ENCODE measurements around the gene ST3GAL4.

ST3GAL4 gene

DNA sequence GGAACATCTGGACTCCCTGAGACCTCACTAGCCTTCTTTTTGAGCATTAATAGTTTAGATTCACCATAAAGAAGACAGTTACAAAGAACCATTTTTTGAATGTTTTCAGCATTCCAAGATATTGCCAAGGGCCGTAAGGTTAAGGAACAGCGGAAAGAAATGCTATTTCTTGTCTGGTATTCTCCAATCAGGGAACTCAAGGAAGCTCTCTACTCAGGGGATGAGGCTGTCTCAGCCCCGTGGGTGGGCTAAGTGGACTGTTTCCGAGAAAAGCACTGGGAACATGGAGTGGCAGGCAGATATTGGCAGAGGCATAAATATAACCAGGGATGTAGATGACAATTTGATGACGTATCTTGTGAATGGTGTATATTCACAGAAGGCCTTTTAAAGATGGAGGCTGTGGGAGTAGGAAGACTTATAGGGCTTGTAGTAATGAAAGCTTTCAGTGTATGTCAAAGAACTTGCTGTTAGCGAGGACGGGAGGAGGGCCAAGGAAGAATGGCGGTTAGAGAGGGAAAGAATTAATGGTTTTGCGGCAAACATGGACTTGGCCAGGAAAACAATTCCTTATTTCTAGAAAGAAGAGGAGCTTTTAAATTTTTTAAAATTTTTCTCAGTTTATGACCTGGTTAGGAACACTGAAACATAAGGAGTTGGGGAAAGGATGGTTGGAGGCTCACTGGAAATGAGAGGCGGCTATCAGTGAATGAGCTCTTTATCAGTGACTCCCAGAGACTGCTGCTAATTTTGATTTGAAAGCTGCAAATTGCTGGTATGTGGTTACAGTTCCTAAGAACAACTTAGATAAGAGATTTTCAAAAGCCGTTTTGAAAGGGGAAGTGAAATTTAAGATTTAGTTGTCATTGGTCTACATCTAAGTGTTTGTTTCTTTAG lies 64.6 kb downstream of the ST3GAL4 start:
- no peak for TF ChIP-seq YY1 (IDR thresholded peaks at IDR 0.05; ENCODE audit: low read depth)
- TF ChIP-seq TCF12 (IDR thresholded peaks at IDR 0.05; ENCODE audit: low read depth) = no peak
- no peak for TF ChIP-seq TAF1 (IDR thresholded peaks at IDR 0.05; ENCODE audit: low read depth)
- no peak for TF ChIP-seq ZBTB7A (IDR thresholded peaks at IDR 0.05; ENCODE audit: low read depth)

DNA sequence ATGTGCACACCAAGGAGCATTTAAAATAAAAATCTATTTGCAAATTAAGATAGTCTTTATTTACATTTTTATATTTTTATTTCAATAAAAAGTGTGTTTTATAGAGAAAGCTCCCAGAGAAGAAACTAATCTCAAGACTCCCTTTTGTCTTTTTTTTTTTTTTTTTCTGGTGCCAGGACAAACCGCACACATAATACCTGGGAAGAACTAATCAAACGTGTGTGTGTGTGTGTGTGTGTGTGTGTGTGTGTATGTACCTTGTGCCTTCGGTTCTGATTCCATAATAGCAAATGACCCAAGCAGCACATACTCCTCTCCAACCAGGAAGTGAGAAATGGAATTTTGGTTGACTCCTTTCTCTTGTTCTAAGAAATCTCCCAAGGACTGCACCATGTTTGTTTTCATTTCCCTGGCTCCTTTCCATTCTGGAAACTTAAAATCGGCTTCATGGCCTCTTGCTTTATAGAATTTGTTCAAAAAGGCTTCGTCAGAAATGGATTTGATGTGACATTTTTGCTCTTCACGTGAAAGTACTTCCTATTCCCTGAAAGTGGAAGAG lies 65.3 kb downstream of the ST3GAL4 start:
- TF ChIP-seq TAF1 (IDR thresholded peaks at IDR 0.05; ENCODE audit: low read depth) = no peak
- TF ChIP-seq, protein P1, sequence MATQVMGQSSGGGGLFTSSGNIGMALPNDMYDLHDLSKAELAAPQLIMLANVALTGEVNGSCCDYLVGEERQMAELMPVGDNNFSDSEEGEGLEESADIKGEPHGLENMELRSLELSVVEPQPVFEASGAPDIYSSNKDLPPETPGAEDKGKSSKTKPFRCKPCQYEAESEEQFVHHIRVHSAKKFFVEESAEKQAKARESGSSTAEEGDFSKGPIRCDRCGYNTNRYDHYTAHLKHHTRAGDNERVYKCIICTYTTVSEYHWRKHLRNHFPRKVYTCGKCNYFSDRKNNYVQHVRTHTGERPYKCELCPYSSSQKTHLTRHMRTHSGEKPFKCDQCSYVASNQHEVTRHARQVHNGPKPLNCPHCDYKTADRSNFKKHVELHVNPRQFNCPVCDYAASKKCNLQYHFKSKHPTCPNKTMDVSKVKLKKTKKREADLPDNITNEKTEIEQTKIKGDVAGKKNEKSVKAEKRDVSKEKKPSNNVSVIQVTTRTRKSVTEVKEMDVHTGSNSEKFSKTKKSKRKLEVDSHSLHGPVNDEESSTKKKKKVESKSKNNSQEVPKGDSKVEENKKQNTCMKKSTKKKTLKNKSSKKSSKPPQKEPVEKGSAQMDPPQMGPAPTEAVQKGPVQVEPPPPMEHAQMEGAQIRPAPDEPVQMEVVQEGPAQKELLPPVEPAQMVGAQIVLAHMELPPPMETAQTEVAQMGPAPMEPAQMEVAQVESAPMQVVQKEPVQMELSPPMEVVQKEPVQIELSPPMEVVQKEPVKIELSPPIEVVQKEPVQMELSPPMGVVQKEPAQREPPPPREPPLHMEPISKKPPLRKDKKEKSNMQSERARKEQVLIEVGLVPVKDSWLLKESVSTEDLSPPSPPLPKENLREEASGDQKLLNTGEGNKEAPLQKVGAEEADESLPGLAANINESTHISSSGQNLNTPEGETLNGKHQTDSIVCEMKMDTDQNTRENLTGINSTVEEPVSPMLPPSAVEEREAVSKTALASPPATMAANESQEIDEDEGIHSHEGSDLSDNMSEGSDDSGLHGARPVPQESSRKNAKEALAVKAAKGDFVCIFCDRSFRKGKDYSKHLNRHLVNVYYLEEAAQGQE (IDR thresholded peaks at IDR 0.05; ENCODE audit: low read depth) = no peak
- no peak for TF ChIP-seq CEBPB (IDR thresholded peaks at IDR 0.05)
- TF ChIP-seq, protein P2, sequence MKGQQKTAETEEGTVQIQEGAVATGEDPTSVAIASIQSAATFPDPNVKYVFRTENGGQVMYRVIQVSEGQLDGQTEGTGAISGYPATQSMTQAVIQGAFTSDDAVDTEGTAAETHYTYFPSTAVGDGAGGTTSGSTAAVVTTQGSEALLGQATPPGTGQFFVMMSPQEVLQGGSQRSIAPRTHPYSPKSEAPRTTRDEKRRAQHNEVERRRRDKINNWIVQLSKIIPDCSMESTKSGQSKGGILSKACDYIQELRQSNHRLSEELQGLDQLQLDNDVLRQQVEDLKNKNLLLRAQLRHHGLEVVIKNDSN (IDR thresholded peaks at IDR 0.05) = no peak
- no peak for TF ChIP-seq RAD21 (IDR thresholded peaks at IDR 0.05; ENCODE audit: low read depth)
- no peak for TF ChIP-seq TCF12 (IDR thresholded peaks at IDR 0.05; ENCODE audit: low read depth)
- TF ChIP-seq EGR1 (IDR thresholded peaks at IDR 0.05) = no peak
- TF ChIP-seq NFIC (IDR thresholded peaks at IDR 0.05) = no peak
- no peak for TF ChIP-seq CREB1 (IDR thresholded peaks at IDR 0.05; ENCODE audit: low read depth)
- no peak for TF ChIP-seq YY1 (IDR thresholded peaks at IDR 0.05; ENCODE audit: low read depth)
- TF ChIP-seq FOXM1 (IDR thresholded peaks at IDR 0.05; ENCODE audit: borderline replicate concordance, low read depth) = no peak
- TF ChIP-seq, protein P3, sequence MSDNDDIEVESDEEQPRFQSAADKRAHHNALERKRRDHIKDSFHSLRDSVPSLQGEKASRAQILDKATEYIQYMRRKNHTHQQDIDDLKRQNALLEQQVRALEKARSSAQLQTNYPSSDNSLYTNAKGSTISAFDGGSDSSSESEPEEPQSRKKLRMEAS (IDR thresholded peaks at IDR 0.05) = no peak
- no peak for TF ChIP-seq TEAD4 (IDR thresholded peaks at IDR 0.05)
- no peak for TF ChIP-seq EP300 (IDR thresholded peaks at IDR 0.05; ENCODE audit: borderline replicate concordance)
- TF ChIP-seq ZBTB7A (IDR thresholded peaks at IDR 0.05; ENCODE audit: low read depth) = no peak

DNA sequence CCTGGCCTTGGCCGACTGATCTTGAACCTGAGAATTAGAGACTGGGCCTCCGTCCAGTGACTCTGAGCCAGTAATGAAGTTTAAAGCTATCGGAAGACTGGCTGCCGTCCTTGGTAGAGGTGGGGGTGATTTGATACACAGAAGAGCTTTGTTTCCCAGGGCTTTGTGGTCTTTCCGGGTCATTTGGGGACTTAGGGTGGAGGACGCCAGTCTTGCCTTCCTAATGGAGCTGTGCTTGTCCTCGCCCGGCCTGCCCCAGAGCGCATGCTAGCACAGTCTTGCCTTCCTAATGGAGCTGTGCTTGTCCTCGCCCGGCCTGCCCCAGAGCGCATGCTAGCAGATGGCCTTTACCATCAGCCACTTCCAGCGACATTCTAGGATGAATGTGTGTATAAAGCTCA lies 65.8 kb downstream of the ST3GAL4 start:
- TF ChIP-seq ZBTB7A (IDR thresholded peaks at IDR 0.05; ENCODE audit: low read depth) = no peak

DNA sequence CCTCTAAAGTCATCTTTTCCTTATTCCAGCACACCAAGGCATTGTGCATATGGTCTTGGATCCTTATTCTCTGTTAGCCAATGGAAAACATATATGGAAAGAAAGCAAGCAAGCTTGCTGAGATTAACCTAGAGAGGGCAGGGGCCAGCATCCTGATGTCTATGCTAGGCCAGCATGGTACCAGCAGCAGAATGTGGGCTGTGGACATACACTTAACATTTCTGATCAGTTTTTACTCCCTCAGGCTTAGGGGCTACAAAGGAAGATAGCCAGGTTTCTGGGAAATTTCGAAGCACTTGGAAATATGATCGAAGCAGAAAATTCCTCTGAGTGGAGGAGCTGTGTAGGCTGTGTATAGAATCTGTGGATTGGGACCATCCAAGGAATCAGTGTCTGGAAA lies 67.0 kb downstream of the ST3GAL4 start:
- TF ChIP-seq, protein P1 (IDR thresholded peaks at IDR 0.05; ENCODE audit: low read depth) = no peak
- TF ChIP-seq TAF1 (IDR thresholded peaks at IDR 0.05; ENCODE audit: low read depth) = no peak
- TF ChIP-seq TCF12 (IDR thresholded peaks at IDR 0.05; ENCODE audit: low read depth) = no peak
- TF ChIP-seq EP300 (IDR thresholded peaks at IDR 0.05; ENCODE audit: borderline replicate concordance) = no peak
- TF ChIP-seq NFIC (IDR thresholded peaks at IDR 0.05) = no peak
- TF ChIP-seq FOXM1 (IDR thresholded peaks at IDR 0.05; ENCODE audit: borderline replicate concordance, low read depth) = no peak
- no peak for TF ChIP-seq EGR1 (IDR thresholded peaks at IDR 0.05)
- no peak for TF ChIP-seq YY1 (IDR thresholded peaks at IDR 0.05; ENCODE audit: low read depth)
- TF ChIP-seq CREB1 (IDR thresholded peaks at IDR 0.05; ENCODE audit: low read depth) = no peak
- TF ChIP-seq, protein P3 (IDR thresholded peaks at IDR 0.05) = no peak
- no peak for TF ChIP-seq RAD21 (IDR thresholded peaks at IDR 0.05; ENCODE audit: low read depth)
- no peak for TF ChIP-seq CEBPB (IDR thresholded peaks at IDR 0.05)

DNA sequence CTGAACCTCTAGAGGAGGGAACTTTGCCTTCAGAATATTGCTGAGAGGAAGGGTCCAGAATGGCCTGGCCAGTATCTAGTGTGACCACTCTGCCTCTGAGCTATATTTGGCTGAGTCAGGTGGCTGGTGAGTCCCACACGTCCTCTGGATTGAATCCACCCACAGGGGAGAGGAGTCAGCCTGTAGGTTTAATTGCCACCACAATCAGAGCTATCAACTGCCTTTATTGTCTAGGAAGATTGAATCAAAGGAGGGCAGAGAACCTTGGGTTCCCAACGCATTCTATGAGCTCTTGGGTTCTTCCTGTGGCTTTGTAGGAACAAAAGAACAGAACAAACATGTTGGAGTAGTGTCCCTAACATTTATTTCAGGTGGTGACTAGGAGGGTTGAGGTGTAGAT lies 67.7 kb downstream of the ST3GAL4 start:
- TF ChIP-seq FOXM1 (IDR thresholded peaks at IDR 0.05; ENCODE audit: borderline replicate concordance, low read depth) = no peak
- TF ChIP-seq CEBPB (IDR thresholded peaks at IDR 0.05) = no peak
- TF ChIP-seq, protein P3 (IDR thresholded peaks at IDR 0.05) = no peak
- TF ChIP-seq, protein P2 (IDR thresholded peaks at IDR 0.05) = no peak

DNA sequence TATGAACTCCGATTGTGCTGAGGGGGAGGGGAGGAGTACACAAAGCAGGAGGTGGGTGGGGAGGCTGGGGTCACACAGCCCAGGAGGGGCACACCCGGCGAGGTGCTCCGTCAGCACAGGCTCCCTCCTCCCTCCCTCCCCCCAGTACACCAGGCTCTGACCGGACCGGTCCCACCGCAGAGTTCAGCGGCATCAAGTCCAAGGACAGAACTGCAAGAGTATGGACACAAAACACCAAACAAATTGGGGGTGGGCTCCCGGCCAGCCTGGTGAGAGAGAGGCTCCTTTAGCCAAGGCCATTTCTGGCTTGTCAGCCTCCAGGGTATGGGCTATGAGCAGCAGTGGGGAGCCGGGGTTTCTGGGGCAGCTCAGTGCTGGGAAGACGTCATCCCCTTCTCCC lies 68.3 kb downstream of the ST3GAL4 start:
- TF ChIP-seq EGR1 (IDR thresholded peaks at IDR 0.05) (no peak), CEBPB (IDR thresholded peaks at IDR 0.05) (no peak), TCF12 (IDR thresholded peaks at IDR 0.05; ENCODE audit: low read depth) (no peak), TAF1 (IDR thresholded peaks at IDR 0.05; ENCODE audit: low read depth) (no peak), YY1 (IDR thresholded peaks at IDR 0.05; ENCODE audit: low read depth) (no peak), ZBTB7A (IDR thresholded peaks at IDR 0.05; ENCODE audit: low read depth) (no peak), CREB1 (IDR thresholded peaks at IDR 0.05; ENCODE audit: low read depth) (no peak), TEAD4 (IDR thresholded peaks at IDR 0.05) (no peak), FOXM1 (IDR thresholded peaks at IDR 0.05; ENCODE audit: borderline replicate concordance, low read depth) (no peak), NFIC (IDR thresholded peaks at IDR 0.05) (no peak), EP300 (IDR thresholded peaks at IDR 0.05; ENCODE audit: borderline replicate concordance) (no peak), RAD21 (IDR thresholded peaks at IDR 0.05; ENCODE audit: low read depth) (no peak)
- TF ChIP-seq, protein P2 (IDR thresholded peaks at IDR 0.05) = no peak
- TF ChIP-seq, protein P1 (IDR thresholded peaks at IDR 0.05; ENCODE audit: low read depth) = no peak
- TF ChIP-seq, protein P3 (IDR thresholded peaks at IDR 0.05) = no peak

Measured in Ishikawa (cell line).